Hepatocyte (in vitro differentiated cells): Measurements from ENCODE around the gene CDK17.

ENCODE experiments used
- EZH2 ChIP-seq: fragments of 200-600 bp; sonication (generic); IDR thresholded peaks from 2 replicates; pipeline ENCODE4 v1.6.1; 2016; ENCODE audit warnings: antibody characterized with exemption, mild to moderate bottlenecking, borderline replicate concordance
- EZH2phosphoT487 ChIP-seq: fragments of 200-600 bp; sonication (generic); IDR thresholded peaks from one replicate; pipeline ENCODE4 v1.6.1; 2018; ENCODE audit warnings: antibody characterized with exemption, mild to moderate bottlenecking, low read depth, moderate library complexity; ENCODE audit not compliant: unreplicated experiment, severe bottlenecking
- TF ChIP-seq, protein P1 (sequence below): fragments of 200-600 bp; sonication (generic); IDR thresholded peaks from 2 replicates; pipeline ENCODE4 v1.5.1; 2016; ENCODE audit warnings: antibody characterized with exemption, mild to moderate bottlenecking; ENCODE audit not compliant: poor library complexity

DNA sequence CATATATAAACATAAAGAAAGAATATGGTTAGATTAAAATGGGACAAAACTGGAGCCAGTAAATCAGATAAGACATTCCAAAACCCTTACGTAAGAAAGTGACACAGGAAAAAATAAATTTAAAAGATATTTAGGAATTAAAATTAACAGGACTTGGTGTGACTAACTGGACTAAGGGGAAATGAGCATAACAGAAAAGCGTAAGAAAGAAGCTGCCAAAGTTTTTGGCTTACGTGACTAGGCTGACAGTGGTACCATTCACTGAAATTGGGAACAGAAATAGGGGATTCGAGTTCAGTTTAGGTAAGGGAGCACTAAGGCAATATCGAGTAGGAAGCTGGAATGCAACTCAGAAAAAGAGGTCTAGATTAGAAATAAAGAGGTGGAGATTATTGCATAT, 7.8 kb downstream of the CDK17 start:
- TF ChIP-seq, protein P1, sequence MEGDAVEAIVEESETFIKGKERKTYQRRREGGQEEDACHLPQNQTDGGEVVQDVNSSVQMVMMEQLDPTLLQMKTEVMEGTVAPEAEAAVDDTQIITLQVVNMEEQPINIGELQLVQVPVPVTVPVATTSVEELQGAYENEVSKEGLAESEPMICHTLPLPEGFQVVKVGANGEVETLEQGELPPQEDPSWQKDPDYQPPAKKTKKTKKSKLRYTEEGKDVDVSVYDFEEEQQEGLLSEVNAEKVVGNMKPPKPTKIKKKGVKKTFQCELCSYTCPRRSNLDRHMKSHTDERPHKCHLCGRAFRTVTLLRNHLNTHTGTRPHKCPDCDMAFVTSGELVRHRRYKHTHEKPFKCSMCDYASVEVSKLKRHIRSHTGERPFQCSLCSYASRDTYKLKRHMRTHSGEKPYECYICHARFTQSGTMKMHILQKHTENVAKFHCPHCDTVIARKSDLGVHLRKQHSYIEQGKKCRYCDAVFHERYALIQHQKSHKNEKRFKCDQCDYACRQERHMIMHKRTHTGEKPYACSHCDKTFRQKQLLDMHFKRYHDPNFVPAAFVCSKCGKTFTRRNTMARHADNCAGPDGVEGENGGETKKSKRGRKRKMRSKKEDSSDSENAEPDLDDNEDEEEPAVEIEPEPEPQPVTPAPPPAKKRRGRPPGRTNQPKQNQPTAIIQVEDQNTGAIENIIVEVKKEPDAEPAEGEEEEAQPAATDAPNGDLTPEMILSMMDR, result no peak
- TF ChIP-seq EZH2 (no peak), EZH2phosphoT487 (no peak)
